A673 (cell line): ENCODE data around the gene CSGALNACT2. TPM values are rescaled to one million over a fixed set of nuclear protein-coding genes. Genes with fewer than 3 reads are reported as not detected.

ENCODE experiments used
- BruUV-seq: library from RNA; stranded (reverse); fragments of 400-500 nt; replicated peaks from 2 replicates; lab custom pipeline; 2021; lab: Mats Ljungman, UMichigan
- CTCF ChIA-PET: fragments of 300-600 bp; sonication (Branson Sonifier 250); formaldehyde crosslinking; loops from one replicate; lab custom pipeline; 2022; ENCODE audit warnings: antibody characterized with exemption; lab: Charles Lee
- POLR2A ChIA-PET: fragments of 300-600 bp; sonication (Branson Sonifier 250); formaldehyde crosslinking; loops from one replicate; lab custom pipeline; 2022; ENCODE audit warnings: antibody characterized with exemption; ENCODE audit not compliant: low non-redundant PET; lab: Charles Lee
- DNase-seq: peaks from one replicate; pipeline ENCODE4 v3.0.0-alpha.2; 2015; ENCODE audit warnings: low spot score
- H3K27ac ChIP-seq: fragments of 200-600 bp; sonication (generic); 2 replicates; pipeline ENCODE4 v1.5.1; 2016; ENCODE audit warnings: mixed run types, low read depth, mild to moderate bottlenecking, mixed read lengths, antibody characterized with exemption, low read length; ENCODE audit not compliant: poor library complexity, severe bottlenecking
- H3K27me3 ChIP-seq: fragments of 200-600 bp; sonication (generic); replicated peaks from 2 replicates; pipeline ENCODE4 v1.6.1; 2017; ENCODE audit warnings: mixed run types, low read depth, mild to moderate bottlenecking, mixed read lengths, antibody characterized with exemption, low read length; ENCODE audit not compliant: insufficient read depth, poor library complexity
- H3K36me3 ChIP-seq: fragments of 200-600 bp; sonication (generic); 2 replicates; pipeline ENCODE4 v1.6.1; 2016; ENCODE audit warnings: mixed run types, mild to moderate bottlenecking, mixed read lengths, antibody characterized with exemption, low read length; ENCODE audit not compliant: insufficient read depth, poor library complexity, severe bottlenecking
- H3K4me1 ChIP-seq: fragments of 200-600 bp; sonication (generic); 2 replicates; pipeline ENCODE4 v1.6.1; 2017; ENCODE audit warnings: mixed run types, mild to moderate bottlenecking, mixed read lengths, antibody characterized with exemption, low read length; ENCODE audit not compliant: insufficient read depth, poor library complexity, severe bottlenecking
- H3K4me3 ChIP-seq: fragments of 200-600 bp; sonication (generic); 2 replicates; pipeline ENCODE4 v1.5.1; 2016; ENCODE audit warnings: low read depth, mixed run types, mild to moderate bottlenecking, mixed read lengths, low read length; ENCODE audit not compliant: poor library complexity, severe bottlenecking
- H3K9me3 ChIP-seq: fragments of 200-600 bp; sonication (generic); 2 replicates; pipeline ENCODE4 v1.6.1; 2016; ENCODE audit warnings: mixed run types, low read depth, mild to moderate bottlenecking, mixed read lengths, antibody characterized with exemption, low read length; ENCODE audit not compliant: poor library complexity, severe bottlenecking
- CTCF ChIP-seq: fragments of 300-800, 200-600 bp; sonication (generic); conservative IDR thresholded peaks from 2 replicates; pipeline ENCODE4 v1.5.1; 2017; ENCODE audit warnings: low read depth, mild to moderate bottlenecking, antibody characterized with exemption, low read length, moderate library complexity, mixed read lengths
- EZH2 ChIP-seq: fragments of 200-600 bp; sonication (generic); IDR thresholded peaks from 2 replicates; pipeline ENCODE4 v1.6.1; 2017; ENCODE audit warnings: borderline replicate concordance, low read depth, mild to moderate bottlenecking, mixed read lengths, antibody characterized with exemption, low read length; ENCODE audit not compliant: poor library complexity, severe bottlenecking
- intact Hi-C: fragments of 100-400 bp; cut with micrococcal nuclease; formaldehyde crosslinking; loops from one replicate; pipeline ENCODE4 v1.10.0; 2022; ENCODE audit not compliant: unreplicated experiment
- total RNA-seq: library from RNA; stranded (reverse); gene quantifications from 2 replicates; pipeline ENCODE4 v1.2.3, GENCODE V29; 2021

CSGALNACT2 gene
- total RNA-seq, 1 experiment from 2014 or later, result 18.6 TPM

DNA sequence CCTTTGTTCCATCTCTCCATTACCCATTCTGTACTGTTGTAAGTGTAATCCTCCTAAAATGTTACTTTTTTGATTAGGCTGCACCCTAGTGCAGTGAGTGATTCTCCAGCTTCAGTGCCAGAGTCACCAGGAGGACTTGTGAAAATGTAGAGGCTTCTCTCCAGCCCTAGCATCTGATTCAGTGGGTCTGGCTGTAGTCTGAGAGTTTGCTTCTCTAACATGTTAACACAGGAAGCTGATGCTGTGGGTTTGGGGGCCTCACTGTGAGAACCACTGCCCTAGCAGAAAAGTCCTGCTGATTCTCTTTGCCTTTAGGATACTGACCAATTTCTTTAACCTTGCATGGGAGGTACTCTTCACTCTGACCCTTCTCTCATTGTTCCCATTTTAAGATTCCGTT lies 24.4 kb downstream of the CSGALNACT2 start:
- Histone ChIP-seq H3K9me3 (no peaks in the 10 kb centered on the region), H3K4me3 (no peak overlapping the region), H3K27me3 (no peaks in the 10 kb centered on the region), H3K4me1 (peaks cover 6% of the 10 kb centered on the region), H3K36me3 (peaks cover 4% of the 10 kb centered on the region), H3K27ac (no peak overlapping the region)
- CTCF ChIA-PET, result no interaction called here
- BruUV-seq, result no TSS peak
- no peak for DNase-seq
- POLR2A ChIA-PET, result no interaction called here
- intact Hi-C loops, result no loop called here
- TF ChIP-seq CTCF (no peak), EZH2 (no peak)

- Histone ChIP-seq H3K27me3 (no peaks in the 10 kb centered on the region), H3K4me1 (peaks cover 6% of the 10 kb centered on the region), H3K9me3 (no peaks in the 10 kb centered on the region), H3K27ac (no peak overlapping the region), H3K36me3 (peaks cover 4% of the 10 kb centered on the region), H3K4me3 (no peak overlapping the region)
- TF ChIP-seq EZH2 (no peak), CTCF (no peak)
- no peak for DNase-seq
- POLR2A ChIA-PET, result no interaction called here
- CTCF ChIA-PET, result no interaction called here
- intact Hi-C loops, result no loop called here
- no TSS peak for BruUV-seq
Measured at GRCh38 chr10:43166207-43166879, 28.1 kb downstream of the CSGALNACT2 start.

- CTCF ChIA-PET, result no interaction called here
- POLR2A ChIA-PET, result no interaction called here
- Histone ChIP-seq H3K36me3 (peaks cover 4% of the 10 kb centered on the region), H3K4me1 (peaks cover 6% of the 10 kb centered on the region), H3K27me3 (no peaks in the 10 kb centered on the region), H3K27ac (no peak overlapping the region), H3K4me3 (no peak overlapping the region), H3K9me3 (no peaks in the 10 kb centered on the region)
- intact Hi-C loops, result no loop called here
- no TSS peak for BruUV-seq
- no peak for TF ChIP-seq CTCF
- TF ChIP-seq EZH2, result no peak
- DNase-seq, result peak; percentile 12
Measured at GRCh38 chr10:43166880-43167497, 28.7 kb downstream of the CSGALNACT2 start.
